ENCODE measurements around the gene WBP2NL.
A peak's percentile ranks its signal among the peaks of the same experiment; 100 is the strongest.

Gene WBP2NL

DNA sequence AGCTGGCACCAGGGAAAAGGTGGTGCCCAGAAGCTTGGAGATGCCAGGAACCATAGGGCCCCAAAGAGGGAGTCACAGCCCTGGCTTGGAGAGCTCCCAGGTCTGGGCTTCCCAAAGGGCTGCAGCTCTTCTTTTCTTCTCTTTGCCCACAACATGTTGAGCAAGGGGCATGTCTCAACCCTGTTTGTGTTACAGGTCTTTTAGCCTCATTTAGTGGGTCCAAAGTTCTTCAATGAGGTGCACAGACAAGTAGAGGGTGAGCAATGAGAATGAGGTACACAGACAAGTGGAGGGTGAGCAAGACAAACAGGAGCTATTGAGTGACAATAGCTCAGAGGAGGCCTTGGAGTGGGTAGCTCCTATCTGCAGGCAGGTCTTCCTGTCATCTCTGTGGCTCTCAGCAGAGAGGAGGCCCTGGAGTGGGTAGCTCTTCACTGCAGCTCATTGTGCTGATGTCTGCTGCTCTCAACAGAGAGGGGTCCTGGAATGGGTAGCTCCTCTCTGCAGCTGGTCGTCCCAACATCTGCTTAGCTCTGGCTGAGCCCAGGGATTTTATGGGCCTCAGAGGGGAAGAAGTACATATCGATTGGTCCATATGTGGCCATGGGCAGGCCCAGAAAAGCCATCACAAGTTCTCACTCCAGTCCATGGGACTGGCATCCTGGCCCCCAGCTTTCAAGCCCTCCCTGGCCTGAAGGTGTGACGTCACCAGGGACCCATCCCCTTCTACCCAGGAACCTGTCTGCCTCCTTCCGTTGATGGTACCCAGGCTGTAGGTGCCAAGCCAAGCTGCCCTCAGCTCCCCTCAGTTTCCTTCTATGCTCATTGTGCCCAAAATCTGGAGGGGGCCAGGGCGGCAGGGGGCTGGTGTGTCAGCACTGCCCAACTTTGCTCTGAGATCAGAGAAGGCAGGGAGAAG, 34.9 kb downstream of the WBP2NL start:
- H3K4me1 ChIP-seq: no peaks in the 10 kb centered on the region; the same call in 1 of the 2 replicates
- H3K27me3 ChIP-seq: no peaks in the 10 kb centered on the region
- no peak for DNase-seq
- no peaks in the 10 kb centered on the region for H3K36me3 ChIP-seq
- H3K9me3 ChIP-seq: 0 out of 2 replicates have a peak, but pooled peaks cover 3% of the 10 kb centered on the region
- no peak overlapping the region for H3K4me3 ChIP-seq (ENCODE audit: low read depth, low read length)
- TF ChIP-seq, protein P1, sequence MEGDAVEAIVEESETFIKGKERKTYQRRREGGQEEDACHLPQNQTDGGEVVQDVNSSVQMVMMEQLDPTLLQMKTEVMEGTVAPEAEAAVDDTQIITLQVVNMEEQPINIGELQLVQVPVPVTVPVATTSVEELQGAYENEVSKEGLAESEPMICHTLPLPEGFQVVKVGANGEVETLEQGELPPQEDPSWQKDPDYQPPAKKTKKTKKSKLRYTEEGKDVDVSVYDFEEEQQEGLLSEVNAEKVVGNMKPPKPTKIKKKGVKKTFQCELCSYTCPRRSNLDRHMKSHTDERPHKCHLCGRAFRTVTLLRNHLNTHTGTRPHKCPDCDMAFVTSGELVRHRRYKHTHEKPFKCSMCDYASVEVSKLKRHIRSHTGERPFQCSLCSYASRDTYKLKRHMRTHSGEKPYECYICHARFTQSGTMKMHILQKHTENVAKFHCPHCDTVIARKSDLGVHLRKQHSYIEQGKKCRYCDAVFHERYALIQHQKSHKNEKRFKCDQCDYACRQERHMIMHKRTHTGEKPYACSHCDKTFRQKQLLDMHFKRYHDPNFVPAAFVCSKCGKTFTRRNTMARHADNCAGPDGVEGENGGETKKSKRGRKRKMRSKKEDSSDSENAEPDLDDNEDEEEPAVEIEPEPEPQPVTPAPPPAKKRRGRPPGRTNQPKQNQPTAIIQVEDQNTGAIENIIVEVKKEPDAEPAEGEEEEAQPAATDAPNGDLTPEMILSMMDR (IDR thresholded peaks at IDR 0.05; ENCODE audit: low read depth, low read length): no peak

- no peaks in the 10 kb centered on the region for H3K36me3 ChIP-seq
- peak; percentile 64 for DNase-seq
- H3K4me1 ChIP-seq: no peaks in the 10 kb centered on the region; the same call in 1 of the 2 replicates
- TF ChIP-seq, protein P1 (IDR thresholded peaks at IDR 0.05; ENCODE audit: low read depth, low read length): no peak
- no peaks in the 10 kb centered on the region for H3K27me3 ChIP-seq
- H3K9me3 ChIP-seq: 0 out of 2 replicates have a peak, but pooled peaks cover 3% of the 10 kb centered on the region
- H3K4me3 ChIP-seq (ENCODE audit: low read depth, low read length): no peak overlapping the region
Measured at GRCh38 chr22:42035256-42035655, 36.7 kb downstream of the WBP2NL start.

DNA sequence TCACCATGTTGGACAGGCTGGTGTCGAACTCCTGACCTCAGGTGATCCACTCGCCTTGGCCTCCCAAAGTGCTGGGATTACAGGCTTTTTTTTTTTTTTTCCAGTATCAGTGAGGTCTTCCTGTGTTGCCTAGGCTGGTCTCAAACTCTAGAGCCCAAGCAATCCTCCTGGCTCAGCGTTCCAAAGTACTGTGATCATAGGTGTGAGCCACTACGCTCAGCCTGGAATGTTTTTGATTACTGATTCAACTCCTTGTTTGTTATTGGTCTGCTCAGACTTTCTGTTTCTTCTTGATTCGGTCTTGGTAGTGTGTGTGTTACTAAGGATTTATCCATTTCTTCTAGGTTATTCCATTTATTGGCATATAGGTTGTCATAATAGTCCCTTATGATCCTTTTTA, 40.7 kb downstream of the WBP2NL start:
- H3K9me3 ChIP-seq: no peaks in the 10 kb centered on the region

DNA sequence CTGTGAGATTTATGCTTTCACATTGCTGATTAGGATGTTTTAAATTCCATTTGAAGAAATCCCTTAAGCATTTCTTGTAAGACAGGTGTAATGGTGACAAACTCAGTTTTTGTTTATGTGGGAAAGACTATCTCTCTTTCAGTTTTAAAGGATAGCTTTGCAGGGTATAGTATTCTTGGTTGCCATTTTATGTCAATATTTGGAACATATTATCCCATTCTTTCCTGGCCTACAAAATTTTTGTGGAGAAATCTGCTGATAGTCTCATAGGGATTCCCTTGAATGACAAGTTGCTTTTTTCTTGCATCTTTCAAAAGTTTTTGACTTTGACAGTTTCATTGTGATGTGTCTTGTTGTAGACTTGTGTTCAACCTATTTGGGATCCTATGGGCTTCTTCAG, 43.2 kb downstream of the WBP2NL start:
- H3K27me3 ChIP-seq: no peaks in the 10 kb centered on the region
- no peak overlapping the region for H3K4me3 ChIP-seq (ENCODE audit: low read depth, low read length)
- H3K36me3 ChIP-seq: no peaks in the 10 kb centered on the region
- TF ChIP-seq, protein P1 (IDR thresholded peaks at IDR 0.05; ENCODE audit: low read depth, low read length): no peak
- DNase-seq: no peak
- H3K4me1 ChIP-seq: no peaks in the 10 kb centered on the region
- H3K9me3 ChIP-seq: no peaks in the 10 kb centered on the region

More for the DNA sequence above, 40.7 kb downstream of the WBP2NL start:
- H3K36me3 ChIP-seq: no peaks in the 10 kb centered on the region
- no peaks in the 10 kb centered on the region for H3K27me3 ChIP-seq
- no peak for DNase-seq
- TF ChIP-seq, protein P1 (IDR thresholded peaks at IDR 0.05; ENCODE audit: low read depth, low read length): no peak
- H3K4me1 ChIP-seq: no peaks in the 10 kb centered on the region; the same call in 1 of the 2 replicates
- no peak overlapping the region for H3K4me3 ChIP-seq (ENCODE audit: low read depth, low read length)

- H3K36me3 ChIP-seq: no peaks in the 10 kb centered on the region
- DNase-seq: no peak
- no peaks in the 10 kb centered on the region for H3K27me3 ChIP-seq
- TF ChIP-seq, protein P1 (IDR thresholded peaks at IDR 0.05; ENCODE audit: low read depth, low read length): no peak
- H3K4me1 ChIP-seq: no peaks in the 10 kb centered on the region
- H3K4me3 ChIP-seq (ENCODE audit: low read depth, low read length): no peak overlapping the region
- H3K9me3 ChIP-seq: no peaks in the 10 kb centered on the region
Measured at GRCh38 chr22:42050641-42051180, 52.1 kb downstream of the WBP2NL start.

DNA sequence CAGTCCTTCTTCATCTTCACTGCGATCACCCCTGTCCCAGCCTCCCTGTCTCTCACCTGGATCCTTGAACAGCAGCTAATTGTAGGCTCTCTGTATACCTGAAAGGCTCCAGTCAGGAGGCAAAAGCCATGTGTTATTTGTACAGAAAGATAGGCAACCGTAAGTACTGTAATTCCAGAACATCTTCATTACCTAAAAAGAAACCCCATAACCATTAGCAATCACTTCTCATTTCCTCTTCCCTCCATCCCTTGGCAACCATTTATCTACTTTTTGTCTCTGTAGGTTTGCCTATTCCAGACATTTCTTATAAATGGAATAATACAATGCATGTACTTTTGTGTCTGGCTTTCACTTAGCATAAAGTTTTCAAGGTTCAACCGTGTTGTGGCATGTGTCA, 54.2 kb downstream of the WBP2NL start:
- Histone ChIP-seq H3K4me1 (no peaks in the 10 kb centered on the region), H3K36me3 (no peaks in the 10 kb centered on the region), H3K9me3 (no peaks in the 10 kb centered on the region), H3K4me3 (ENCODE audit: low read depth, low read length) (no peak overlapping the region), H3K27me3 (no peaks in the 10 kb centered on the region; the same call in 1 of the 2 replicates)
- TF ChIP-seq, protein P1 (IDR thresholded peaks at IDR 0.05; ENCODE audit: low read depth, low read length): no peak
- no peak for DNase-seq

Data from BE2C (cell line).